B cell (primary cell): ENCODE data around the gene PDE11A. TPM values are rescaled to one million over a fixed set of nuclear protein-coding genes. Genes with fewer than 3 reads are reported as not detected.
A peak's percentile ranks its signal among the peaks of the same experiment; 100 is the strongest.

ENCODE experiments used
- ATAC-seq: fragments of 200-7000 bp; cut with Tn5 transposase; one replicate; pipeline ENCODE4 v1.10.0; 2021; ENCODE audit warnings: low read depth, mild to moderate bottlenecking, moderate number of reproducible peaks, moderate library complexity
- CTCF ChIA-PET: fragments of 350-600 bp; sonication (Branson Sonifier 250); formaldehyde crosslinking; loops from one replicate; lab custom pipeline; 2021; ENCODE audit warnings: antibody characterized with exemption, inconsistent platforms; lab: Charles Lee
- POLR2A ChIA-PET: fragments of 350-600 bp; sonication (Branson Sonifier 250); formaldehyde crosslinking; loops from one replicate; lab custom pipeline; 2021; ENCODE audit warnings: antibody characterized with exemption; lab: Charles Lee
- DNase-seq: peaks from one replicate; pipeline ENCODE4 v3.0.0; 2013
- H2AFZ ChIP-seq: 2 replicates; pipeline ENCODE4 v1.6.1; 2012; ENCODE audit warnings: mild to moderate bottlenecking, low read depth, low read length; ENCODE audit not compliant: insufficient read depth, poor library complexity, severe bottlenecking
- H3K27ac ChIP-seq, 2 donors: 1 replicate in 1 of 2; 2 replicates in 1 of 2; pipeline ENCODE4 v1.5.1; 2012 to 2013; ENCODE audit warnings: low read length in 2 of 2, mild to moderate bottlenecking in 2 of 2, moderate library complexity in 1 of 2
- H3K27me3 ChIP-seq, 4 experiments: fragments of 200-600 bp in 1 of 4; sonication (generic) in 1 of 4; replicated peaks in 1 of 4; 1 replicate in 2 of 4; 2 replicates in 2 of 4; pipeline versions ENCODE4 v1.6.1 to v1.7.0; 2013 to 2016; ENCODE audit warnings: low read length in 3 of 4, mild to moderate bottlenecking in 2 of 4, mixed read lengths in 1 of 4, moderate library complexity in 1 of 4; ENCODE audit not compliant: insufficient read depth in 4 of 4, control insufficient read depth in 3 of 4; ENCODE audit errors: control extremely low read depth in 1 of 4
- H3K36me3 ChIP-seq, 2 experiments: replicated peaks in 1 of 2; 1 replicate in 1 of 2; 2 replicates in 1 of 2; pipeline versions ENCODE4 v1.6.1 to v1.7.1; 2013; ENCODE audit warnings: low read length in 1 of 2; ENCODE audit not compliant: insufficient read depth in 2 of 2, control insufficient read depth in 1 of 2; ENCODE audit errors: control extremely low read depth in 1 of 2, extremely low read depth in 1 of 2
- H3K4me1 ChIP-seq, 2 donors: fragments of 200-600 bp in 1 of 2; sonication (generic) in 1 of 2; 1 replicate in 1 of 2; 2 replicates in 1 of 2; pipeline versions ENCODE4 v1.5.1 to v1.6.1; 2013 to 2017; ENCODE audit warnings: low read length in 2 of 2; ENCODE audit not compliant: control insufficient read depth in 2 of 2, insufficient read depth in 2 of 2
- H3K4me2 ChIP-seq: replicated peaks from 2 replicates; pipeline ENCODE3; 2012; ENCODE audit warnings: mild to moderate bottlenecking, low read depth, low read length; ENCODE audit not compliant: poor library complexity, severe bottlenecking
- H3K4me3 ChIP-seq, 5 experiments: fragments of 200-600 bp in 1 of 5; sonication (generic) in 1 of 5; 1 replicate in 3 of 5; 2 replicates in 2 of 5; pipeline versions ENCODE4 v1.5.1 to v1.7.0; 2011 to 2016; ENCODE audit warnings: low read length in 4 of 5, mild to moderate bottlenecking in 4 of 5, low read depth in 2 of 5, control low read depth in 1 of 5, moderate library complexity in 1 of 5; ENCODE audit not compliant: insufficient read depth in 1 of 5; ENCODE audit errors: control extremely low read depth in 1 of 5, extremely low read depth in 1 of 5
- H3K79me2 ChIP-seq: fragments of 200-600 bp; sonication (generic); one replicate; pipeline ENCODE4 v1.6.0; 2016; ENCODE audit warnings: low read length; ENCODE audit not compliant: control insufficient read depth, insufficient read depth
- H3K9ac ChIP-seq: fragments of 200-600 bp; sonication (generic); 2 replicates; pipeline ENCODE4 v1.6.1; 2017; ENCODE audit warnings: mild to moderate bottlenecking, low read length, moderate library complexity
- H3K9me3 ChIP-seq, 3 donors: one replicate each; pipeline versions ENCODE4 v1.6.1 to v1.7.1; 2013; ENCODE audit warnings: low read length in 2 of 3; ENCODE audit not compliant: control insufficient read depth in 2 of 3, insufficient read depth in 1 of 3; ENCODE audit errors: control extremely low read depth in 1 of 3
- H4K20me1 ChIP-seq: 2 replicates; pipeline ENCODE4 v1.6.0; 2012; ENCODE audit warnings: mild to moderate bottlenecking, low read length; ENCODE audit not compliant: insufficient read depth, control insufficient read depth, poor library complexity, severe bottlenecking
- H3K27ac Mint-ChIP-seq: one replicate; pipeline ENCODE4 v1.8.0; 2021; ENCODE audit warnings: mixed read lengths
- H3K27me3 Mint-ChIP-seq: one replicate; pipeline ENCODE4 v1.8.0; 2021; ENCODE audit warnings: mixed read lengths
- H3K4me1 Mint-ChIP-seq: one replicate; pipeline ENCODE4 v1.8.0; 2021; ENCODE audit warnings: mixed read lengths
- H3K4me3 Mint-ChIP-seq: one replicate; pipeline ENCODE4 v1.8.0; 2021; ENCODE audit warnings: mixed read lengths
- H3K9me3 Mint-ChIP-seq: one replicate; pipeline ENCODE4 v1.8.0; 2022; ENCODE audit warnings: mixed read lengths; ENCODE audit not compliant: insufficient read depth
- EZH2 ChIP-seq: IDR thresholded peaks from 2 replicates; pipeline ENCODE4 v1.6.1; 2012; ENCODE audit warnings: borderline replicate concordance, low read depth, mild to moderate bottlenecking, moderate library complexity, low read length; ENCODE audit not compliant: insufficient read depth, poor library complexity, severe bottlenecking
- WGBS: methylation state at CpG from one replicate; pipeline ENCODE4 v1.1.5; 2013; ENCODE audit warnings: missing lambda C conversion rate; ENCODE audit not compliant: insufficient coverage; 5-methylcytosine and 5-hydroxymethylcytosine counted together
- intact Hi-C: fragments of 100-400 bp; cut with micrococcal nuclease; formaldehyde crosslinking; loops from one replicate; pipeline ENCODE4 v1.10.0; 2022
- polyA plus RNA-seq: library from polyadenylated mRNA; depleted of rRNA; stranded (reverse); fragments of >200 nt; gene quantifications from 2 replicates; pipeline ENCODE4 v1.2.3, GENCODE V29; 2012
- total RNA-seq, 2 donors: library from RNA; stranded (reverse); fragments of 120-200 nt in 1 of 2; gene quantifications; 1 replicate in 1 of 2; 2 replicates in 1 of 2; pipeline versions ENCODE4 v1.2.3 to v1.2.4, GENCODE V29; 2013 to 2022
- TF ChIP-seq, protein P1 (sequence below): fragments of 200-600 bp; IDR thresholded peaks from one replicate; pipeline ENCODE4 v1.8.0; 2022; ENCODE audit warnings: antibody characterized with exemption, mild to moderate bottlenecking

Gene PDE11A
- total and polyA plus RNA-seq, 2 donors (not counting 1 experiment from before 2014, with no cell fraction given), result 0.25 TPM; not detected in 1

DNA sequence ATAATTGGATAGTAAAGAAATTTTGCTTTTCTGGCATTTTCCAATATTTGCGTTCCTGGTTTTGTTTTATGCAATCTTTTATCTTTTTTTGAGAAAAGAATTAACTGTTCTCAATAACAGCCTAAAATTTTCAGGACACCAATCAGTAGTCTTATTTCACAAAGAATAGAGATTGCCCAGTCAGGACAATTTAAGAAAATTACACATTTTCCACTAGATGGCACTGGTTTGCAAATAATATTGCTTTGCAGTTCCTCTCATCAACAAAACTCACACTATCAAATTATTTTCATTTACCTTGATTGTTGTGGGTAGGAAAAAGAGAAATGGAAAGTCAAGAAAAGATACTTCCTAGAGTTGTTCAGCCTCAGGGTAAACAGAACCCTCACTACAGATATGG is 37.2 kb upstream of the PDE11A start:
- no CpG with 5 or more reads among the region's 1 CpG for WGBS
- peaks cover 12% of the 10 kb centered on the region in 2 donors for H3K4me1 ChIP-seq
- H3K4me3 ChIP-seq, result no peak overlapping the region
- intact Hi-C loops, result loop anchor here (5.0 to 10.0 kb wide), 2 partner anchors 287 to 475 kb away; no protein-coding TSS in a partner anchor
- H3K9me3 ChIP-seq, result no peaks in the 10 kb centered on the region
- DNase-seq (peak; percentile 39), ATAC-seq (no peak)
- no peaks in the 10 kb centered on the region for H3K27me3 ChIP-seq
- peaks cover 4% of the 10 kb centered on the region for H3K27me3 Mint-ChIP-seq
- ChIA-PET POLR2A (no interaction called here), CTCF (interaction anchor here (1.0 kb wide), 1 partner anchor 304 kb away, joined by 3 read pairs; no protein-coding TSS in a partner anchor)
- peaks cover 30% of the 10 kb centered on the region for H3K4me1 Mint-ChIP-seq
- no peaks in the 10 kb centered on the region for H4K20me1 ChIP-seq
- no peak overlapping the region for H3K4me3 Mint-ChIP-seq
- no peak overlapping the region for H3K9ac ChIP-seq
- H3K79me2 ChIP-seq, result peaks cover 11% of the 10 kb centered on the region
- H3K9me3 Mint-ChIP-seq, result no peaks in the 10 kb centered on the region
- no peak for TF ChIP-seq EZH2
- TF ChIP-seq, protein P1, sequence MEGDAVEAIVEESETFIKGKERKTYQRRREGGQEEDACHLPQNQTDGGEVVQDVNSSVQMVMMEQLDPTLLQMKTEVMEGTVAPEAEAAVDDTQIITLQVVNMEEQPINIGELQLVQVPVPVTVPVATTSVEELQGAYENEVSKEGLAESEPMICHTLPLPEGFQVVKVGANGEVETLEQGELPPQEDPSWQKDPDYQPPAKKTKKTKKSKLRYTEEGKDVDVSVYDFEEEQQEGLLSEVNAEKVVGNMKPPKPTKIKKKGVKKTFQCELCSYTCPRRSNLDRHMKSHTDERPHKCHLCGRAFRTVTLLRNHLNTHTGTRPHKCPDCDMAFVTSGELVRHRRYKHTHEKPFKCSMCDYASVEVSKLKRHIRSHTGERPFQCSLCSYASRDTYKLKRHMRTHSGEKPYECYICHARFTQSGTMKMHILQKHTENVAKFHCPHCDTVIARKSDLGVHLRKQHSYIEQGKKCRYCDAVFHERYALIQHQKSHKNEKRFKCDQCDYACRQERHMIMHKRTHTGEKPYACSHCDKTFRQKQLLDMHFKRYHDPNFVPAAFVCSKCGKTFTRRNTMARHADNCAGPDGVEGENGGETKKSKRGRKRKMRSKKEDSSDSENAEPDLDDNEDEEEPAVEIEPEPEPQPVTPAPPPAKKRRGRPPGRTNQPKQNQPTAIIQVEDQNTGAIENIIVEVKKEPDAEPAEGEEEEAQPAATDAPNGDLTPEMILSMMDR, result peak; percentile 72
- no peak overlapping the region for H3K27ac Mint-ChIP-seq
- no peak overlapping the region for H3K4me2 ChIP-seq
- H3K36me3 ChIP-seq, result no peaks in the 10 kb centered on the region
- no peak overlapping the region for H3K27ac ChIP-seq
- H2AFZ ChIP-seq, result no peak overlapping the region

DNA sequence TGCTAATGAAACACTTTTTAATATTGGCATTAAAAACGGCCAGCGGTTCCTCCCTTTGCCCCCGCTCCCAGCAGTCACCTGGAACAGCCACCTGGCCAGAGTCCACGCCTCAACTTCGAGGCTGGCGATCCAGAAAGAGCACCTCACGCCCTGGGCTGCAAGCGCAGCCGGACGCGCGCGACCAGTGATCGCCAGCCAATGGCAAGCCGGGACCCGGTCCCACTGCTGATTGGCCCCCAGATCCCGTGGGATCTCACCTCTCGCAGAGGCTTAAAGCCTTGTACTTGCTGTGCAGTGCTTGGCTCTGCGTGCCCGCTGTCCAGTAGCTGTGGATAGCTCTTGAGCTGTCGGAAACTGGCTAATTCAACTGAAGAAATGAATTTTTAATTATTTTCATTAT is 35.6 kb upstream of the PDE11A start:
- DNase-seq (no peak), ATAC-seq (no peak)
- 90% methylated on average over 20 of the region's 21 CpGs for WGBS
- Histone ChIP-seq H3K27ac (no peak overlapping the region), H4K20me1 (no peaks in the 10 kb centered on the region), H2AFZ (no peak overlapping the region), H3K4me1 (peaks cover 6 to 12% of the 10 kb centered on the region in 2 donors), H3K79me2 (peaks cover 11% of the 10 kb centered on the region), H3K4me2 (no peak overlapping the region), H3K9ac (no peak overlapping the region), H3K9me3 (no peaks in the 10 kb centered on the region), H3K4me3 (no peak overlapping the region), H3K36me3 (no peaks in the 10 kb centered on the region), H3K27me3 (no peaks in the 10 kb centered on the region)
- TF ChIP-seq, protein P1, result no peak
- TF ChIP-seq EZH2, result no peak
- intact Hi-C loops, result no loop called here
- Mint-ChIP-seq H3K4me3 (no peak overlapping the region), H3K27ac (no peak overlapping the region), H3K4me1 (peaks cover 15% of the 10 kb centered on the region), H3K27me3 (peaks cover 4% of the 10 kb centered on the region), H3K9me3 (no peaks in the 10 kb centered on the region)
- ChIA-PET POLR2A (no interaction called here), CTCF (no interaction called here)
